Hypothalamus (tissue), 51 donors: ENCODE results near the gene SHD.
A peak's percentile ranks its signal among the peaks of the same experiment; 100 is the strongest.

Source experiments
- DNase-seq, 51 donors: peaks; one replicate each; lab custom pipeline; 2025; lab: John Stamatoyannopoulos, UW

SHD gene

GRCh38 chr19:4295972-4296771, 17.1 kb downstream of the SHD start:
- DNase-seq: peak in 37 of 51 donors; percentile 2 to 74 (median 46)

DNA sequence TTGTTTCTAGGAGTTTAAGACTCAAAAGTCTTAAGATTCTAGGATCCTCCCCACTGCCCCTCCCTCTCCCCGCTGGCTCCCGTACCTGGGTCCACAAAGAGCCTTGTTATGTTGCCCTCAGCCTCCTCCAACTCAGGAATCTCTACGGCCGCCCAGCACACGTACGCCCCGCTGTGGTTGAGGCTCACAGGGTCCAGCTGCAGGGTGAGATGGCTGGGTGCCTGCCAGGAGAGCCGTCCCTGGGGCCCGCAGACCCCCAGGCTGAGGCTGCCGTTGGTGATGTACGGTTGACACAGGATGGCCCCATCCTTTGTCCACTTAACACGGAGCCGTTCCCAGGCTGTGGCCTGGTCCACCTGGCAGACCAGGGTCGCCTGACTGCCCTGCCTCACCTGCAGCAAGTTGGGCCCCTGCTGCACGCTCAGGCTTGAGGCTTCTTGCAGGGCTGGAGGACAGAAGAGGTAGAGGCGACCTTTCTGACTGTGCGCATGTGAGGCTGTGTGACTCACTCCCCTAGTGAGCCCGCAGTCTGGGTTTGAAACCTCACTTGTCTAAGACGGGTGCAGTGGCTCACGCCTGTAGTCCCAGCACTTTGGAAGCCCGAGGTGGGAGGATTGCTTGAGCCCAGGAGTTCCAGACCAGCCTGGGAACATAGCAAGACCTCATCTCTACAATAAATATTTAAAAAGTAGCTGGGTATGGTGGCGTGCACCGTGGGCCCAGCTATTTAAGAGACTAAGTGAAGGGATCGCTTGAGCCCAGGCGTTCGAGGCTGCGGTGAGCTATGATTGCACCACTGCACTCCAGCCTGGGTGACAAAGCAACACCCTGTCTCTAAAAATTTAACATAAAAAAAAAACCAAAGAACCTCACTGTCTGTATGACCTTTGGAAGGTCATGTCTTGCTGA, 19.1 kb downstream of the SHD start:
- DNase-seq: no peak

DNA sequence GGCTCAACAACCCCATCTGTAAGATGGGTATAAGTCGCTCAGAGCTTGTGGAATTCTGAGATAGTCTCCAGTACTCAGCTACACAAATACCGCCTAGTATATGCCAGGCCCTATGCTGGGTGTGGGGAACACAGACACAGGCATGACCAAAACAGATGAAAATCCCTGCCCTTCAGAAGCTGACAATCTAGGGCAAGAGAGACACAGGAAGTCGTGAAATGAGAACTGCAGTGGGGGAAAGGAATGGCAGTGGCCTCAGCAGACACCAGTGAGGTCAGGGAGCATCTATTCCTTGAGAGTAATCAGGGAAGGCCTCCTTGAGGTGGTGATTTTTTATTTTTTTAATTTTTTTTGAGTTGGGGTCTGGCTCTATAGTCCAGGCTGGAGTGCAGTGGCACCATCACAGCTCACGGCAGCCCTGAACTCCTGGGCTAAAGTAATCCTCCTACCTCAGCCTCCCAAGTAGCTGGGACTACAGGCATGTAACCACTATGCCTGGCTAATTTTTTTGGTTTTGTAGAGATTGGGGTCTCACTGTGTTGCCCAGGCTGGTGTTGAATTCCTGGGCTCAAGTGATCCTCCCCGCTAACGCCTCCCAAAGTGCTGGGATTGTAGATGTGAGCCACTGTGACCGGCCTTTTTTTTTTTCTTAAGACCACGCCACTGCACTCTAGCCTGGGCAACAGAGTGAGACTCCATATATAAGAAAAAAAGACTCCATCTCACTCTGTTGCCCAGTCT, 19.9 kb downstream of the SHD start:
- no peak for DNase-seq

DNA sequence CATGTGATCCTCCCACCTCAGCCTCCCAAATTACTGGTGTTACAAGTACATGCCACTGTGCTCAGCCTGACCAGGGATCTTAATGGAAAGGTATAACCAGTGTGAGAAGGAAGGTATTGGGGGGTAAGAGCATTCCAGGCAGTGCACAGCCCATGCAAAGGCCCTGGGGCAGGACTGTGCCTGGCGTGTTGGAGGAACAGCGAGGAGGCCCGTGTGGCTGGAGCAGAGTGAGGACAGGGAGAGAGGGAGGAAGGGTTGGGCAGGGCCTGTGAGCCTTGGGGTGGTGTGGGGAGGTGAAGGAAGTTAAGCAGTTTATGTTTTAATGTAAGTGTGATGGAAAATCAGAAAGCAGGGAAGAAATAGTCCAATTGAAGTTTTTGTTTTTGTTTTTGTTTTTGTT, 21.5 kb downstream of the SHD start:
- DNase-seq: no peak

- DNase-seq: no peak
These were observed 22.6 kb downstream of the SHD start for GRCh38 chr19:4301590-4302242.

- no peak for DNase-seq
These were observed 23.2 kb downstream of the SHD start, which contains the start of gene TMIGD2 for GRCh38 chr19:4302243-4302640. Gene TMIGD2, minus strand, starts transcription at chr19:4302389. Its CDS starts 4 bp downstream, at chr19:4302385.

GRCh38 chr19:4303819-4304537, 24.9 kb downstream of the SHD start:
- DNase-seq: no peak

DNA sequence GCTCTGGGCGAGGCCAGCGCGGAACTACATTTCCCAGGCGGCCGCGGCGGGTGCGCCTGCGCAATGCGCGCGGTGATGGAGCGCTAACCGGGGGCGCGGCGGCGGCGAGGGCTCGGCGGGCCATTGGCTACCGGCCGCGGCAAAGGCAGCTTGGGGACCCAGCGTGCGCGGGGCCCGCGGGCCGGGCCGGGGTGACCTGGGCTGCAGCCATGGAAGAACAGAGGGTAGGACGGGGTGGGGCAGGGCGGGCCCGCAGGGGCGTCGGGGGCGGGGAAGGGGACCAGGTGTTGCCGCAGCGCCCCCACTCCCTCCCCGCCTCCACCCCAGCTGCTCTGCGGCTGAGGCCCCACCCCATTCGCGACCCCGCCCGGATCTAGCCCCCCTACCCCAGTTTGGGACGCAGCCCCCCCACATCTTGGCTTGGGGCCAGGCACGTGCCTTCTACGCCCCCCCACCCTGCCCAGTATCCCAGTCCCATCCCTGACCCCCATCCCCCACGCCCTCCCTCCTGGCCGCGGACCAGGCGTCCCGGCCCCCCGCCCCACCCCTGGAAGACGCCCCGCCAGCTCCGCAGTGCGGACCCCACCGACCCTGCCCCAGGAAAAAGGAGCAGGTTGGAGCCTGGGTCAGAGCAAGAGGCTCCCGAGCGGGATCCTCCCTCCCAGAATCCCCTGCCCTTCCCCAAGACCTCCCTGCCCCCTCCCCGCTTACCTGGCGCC, 25.6 kb downstream of the SHD start, which contains the start of gene FSD1:
TSS of gene FSD1 (plus strand) at position 61 of the 719 bp plus-strand sequence. CDS start at position 210, 149 bp downstream.
- DNase-seq: peak in 29 of 51 donors; percentile 1 to 63 (median 21)

GRCh38 chr19:4305257-4305612, 26.2 kb downstream of the SHD start:
- no peak for DNase-seq

GRCh38 chr19:4305659-4306058, 26.6 kb downstream of the SHD start:
- DNase-seq: no peak

- DNase-seq: no peak
These were observed 31.4 kb downstream of the SHD start for GRCh38 chr19:4310247-4311121.

DNA sequence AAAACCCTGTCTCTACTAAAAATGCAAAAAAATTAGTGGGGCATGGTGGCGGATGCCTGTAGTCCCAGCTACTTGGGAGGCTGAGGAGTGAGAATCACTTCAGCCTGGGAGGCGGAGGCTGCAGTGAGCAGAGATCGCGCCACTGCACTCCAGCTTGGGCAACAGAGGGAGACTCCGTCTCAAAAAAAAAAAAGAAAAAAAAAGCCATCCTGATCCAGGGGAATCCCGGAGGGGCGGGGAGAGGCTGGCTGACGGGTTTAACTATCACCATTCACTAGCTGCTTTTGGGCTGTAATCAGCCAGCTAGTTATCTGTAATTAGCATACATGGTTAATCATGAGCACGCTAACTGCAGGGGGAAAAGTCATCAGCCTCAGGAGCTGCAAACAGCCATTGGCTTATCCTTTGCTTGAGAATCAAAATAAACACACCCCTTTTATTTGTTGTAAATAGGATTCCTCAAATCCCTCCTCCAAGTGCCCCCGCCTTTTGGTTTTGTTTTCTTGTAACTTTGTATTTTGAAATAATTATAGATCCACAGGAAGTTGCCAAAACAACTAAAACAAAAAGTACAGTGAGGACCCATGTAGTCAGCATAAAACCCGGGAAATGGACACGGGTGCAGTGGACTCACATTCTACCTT, 34.9 kb downstream of the SHD start:
- no peak for DNase-seq

- no peak for DNase-seq
These were observed 37.9 kb downstream of the SHD start for GRCh38 chr19:4316956-4317355.

DNA sequence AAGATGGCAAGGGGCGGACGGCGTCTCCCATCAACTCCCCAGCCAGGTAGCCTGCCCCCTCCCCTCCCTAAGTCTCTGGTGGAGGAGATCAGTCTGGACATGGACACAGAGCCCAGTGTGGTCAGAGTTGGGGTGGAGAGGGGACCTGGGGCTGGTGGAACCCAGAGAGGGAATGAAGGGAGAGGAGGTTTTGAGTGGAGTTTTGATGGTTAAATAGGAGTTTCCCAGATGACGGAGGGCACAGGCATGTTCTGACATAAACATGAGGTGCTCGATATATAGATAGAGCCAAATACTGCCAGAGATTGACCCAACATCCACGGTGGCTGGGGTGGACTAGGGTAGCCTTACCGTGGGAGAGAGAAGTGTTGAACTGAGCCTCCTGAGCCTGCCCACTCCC, 39.4 kb downstream of the SHD start:
- no peak for DNase-seq

DNA sequence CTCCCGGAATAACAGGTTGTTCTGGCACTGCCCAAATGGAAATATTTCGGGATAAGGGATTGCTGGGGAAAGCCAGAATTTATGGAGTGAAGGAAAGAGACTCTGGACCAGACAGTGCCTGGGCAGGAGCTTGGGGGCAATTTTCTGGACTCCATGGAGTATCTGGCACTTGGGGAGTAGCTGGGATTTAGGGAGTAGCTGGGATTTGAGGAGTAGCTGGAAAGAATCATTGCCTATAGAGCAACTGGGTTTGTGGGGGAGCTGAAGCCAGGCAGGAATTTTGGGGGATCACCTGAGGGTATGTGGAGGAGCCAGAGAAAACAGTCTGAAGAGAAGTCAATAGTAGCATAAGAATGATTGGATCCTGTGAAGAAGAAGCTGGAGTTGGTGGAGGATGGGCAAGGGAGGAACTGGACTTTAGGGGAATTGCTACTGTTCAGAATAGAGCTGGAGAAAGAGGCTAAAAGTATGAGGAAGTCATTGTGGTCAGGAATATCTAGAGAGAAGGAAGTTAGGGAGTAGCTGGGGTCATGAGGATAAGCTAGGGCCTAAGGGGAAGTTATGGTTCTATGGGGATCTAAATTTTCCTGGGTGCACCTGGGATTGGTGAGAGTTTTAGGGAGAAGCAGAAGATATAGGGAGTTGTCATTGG, 40.1 kb downstream of the SHD start:
- DNase-seq: no peak

GRCh38 chr19:4320419-4320818, 41.4 kb downstream of the SHD start:
- no peak for DNase-seq
